ENCODE results near the gene PRPF31.

- no peak for TF ChIP-seq RFX5 (IDR thresholded peaks at IDR 0.05; ENCODE audit: low read depth, low read length)
- TF ChIP-seq POLR2A (IDR thresholded peaks at IDR 0.05; ENCODE audit: low read depth, low read length): no peak
- no peak for TF ChIP-seq CEBPB (IDR thresholded peaks at IDR 0.05; ENCODE audit: low read depth, low read length)
- no peak for TF ChIP-seq RCOR1 (IDR thresholded peaks at IDR 0.05; ENCODE audit: insufficient replicate concordance, low read length)
These were observed 44.7 kb downstream of the PRPF31 start for GRCh38 chr19:54160182-54160811.
